WERI-Rb-1 (cell line): ENCODE results near the gene IFRD1.

Source experiments
- DNase-seq: peaks from one replicate; pipeline ENCODE4 v3.0.0-alpha.2; 2020
- H3K27ac ChIP-seq: fragments of 250-450 bp; sonication (Bioruptor Pico); 2 replicates; pipeline ENCODE4 v1.5.1; 2020; ENCODE audit warnings: mild to moderate bottlenecking, moderate library complexity
- H3K27me3 ChIP-seq: fragments of 250-450 bp; sonication (Bioruptor Pico); 2 replicates; pipeline ENCODE4 v1.5.1; 2021; ENCODE audit warnings: mild to moderate bottlenecking, low read depth, moderate library complexity; ENCODE audit not compliant: insufficient read depth, severe bottlenecking
- H3K36me3 ChIP-seq: fragments of 250-450 bp; sonication (Bioruptor Pico); 2 replicates; pipeline ENCODE4 v1.5.1; 2020; ENCODE audit warnings: mild to moderate bottlenecking, moderate library complexity
- H3K4me3 ChIP-seq: 2 replicates; pipeline ENCODE4 v1.5.1; 2011; ENCODE audit warnings: low read depth, mild to moderate bottlenecking, control low read depth, low read length
- H3K9me3 ChIP-seq: fragments of 250-450 bp; sonication (Bioruptor Pico); 2 replicates; pipeline ENCODE4 v1.5.1; 2021; ENCODE audit warnings: mild to moderate bottlenecking, moderate library complexity; ENCODE audit not compliant: severe bottlenecking
- TF ChIP-seq, protein P1 (sequence below): IDR thresholded peaks from 2 replicates; pipeline ENCODE4 v1.5.1; 2011; ENCODE audit warnings: low read depth, mild to moderate bottlenecking, control low read depth, inconsistent platforms, low read length

The IFRD1 gene

DNA sequence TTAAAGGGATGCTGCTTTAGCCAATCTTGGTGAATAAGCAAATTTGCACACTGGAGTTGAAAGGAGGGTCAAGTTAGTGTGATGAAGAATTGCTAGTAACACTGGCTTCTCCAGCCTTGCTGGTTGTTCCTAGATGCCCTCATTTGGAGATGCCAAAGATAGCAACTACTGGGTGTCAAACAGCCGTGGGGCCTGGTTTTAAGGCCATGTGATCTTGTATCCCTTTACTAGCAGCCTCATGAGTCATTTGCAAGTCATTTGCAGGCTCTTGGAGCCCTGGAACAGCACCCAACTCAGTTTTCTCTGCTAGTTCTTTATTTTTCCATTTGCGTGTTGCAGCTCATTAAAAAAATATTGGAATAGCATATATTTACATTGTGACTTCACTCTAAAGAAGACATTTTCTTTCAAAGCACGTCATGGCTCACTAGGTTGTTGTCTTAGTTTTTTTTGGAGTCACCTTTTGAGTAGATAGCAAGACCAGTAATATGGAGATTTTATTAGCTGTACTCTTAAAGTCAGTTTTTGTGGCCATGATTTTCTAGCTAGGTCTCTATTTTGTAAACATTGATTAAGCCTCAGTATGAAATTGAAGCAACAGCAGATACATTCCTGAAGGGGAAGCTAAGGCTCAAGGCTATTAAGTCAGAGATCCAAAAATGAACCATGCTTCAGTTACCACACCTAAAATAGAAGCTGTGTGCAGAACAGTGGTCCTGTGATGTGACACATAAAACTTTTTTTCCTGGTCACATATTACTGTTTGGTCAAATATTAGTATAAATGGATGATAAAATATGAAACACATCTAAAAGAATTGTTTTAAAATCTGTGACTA is 31.8 kb downstream of the IFRD1 start:
- Histone ChIP-seq H3K27ac (no peak overlapping the region), H3K36me3 (peaks cover 13% of the 10 kb centered on the region; the same call in 1 of the 2 replicates), H3K9me3 (no peaks in the 10 kb centered on the region), H3K4me3 (no peak overlapping the region), H3K27me3 (no peaks in the 10 kb centered on the region)
- DNase-seq: no peak
- TF ChIP-seq, protein P1, sequence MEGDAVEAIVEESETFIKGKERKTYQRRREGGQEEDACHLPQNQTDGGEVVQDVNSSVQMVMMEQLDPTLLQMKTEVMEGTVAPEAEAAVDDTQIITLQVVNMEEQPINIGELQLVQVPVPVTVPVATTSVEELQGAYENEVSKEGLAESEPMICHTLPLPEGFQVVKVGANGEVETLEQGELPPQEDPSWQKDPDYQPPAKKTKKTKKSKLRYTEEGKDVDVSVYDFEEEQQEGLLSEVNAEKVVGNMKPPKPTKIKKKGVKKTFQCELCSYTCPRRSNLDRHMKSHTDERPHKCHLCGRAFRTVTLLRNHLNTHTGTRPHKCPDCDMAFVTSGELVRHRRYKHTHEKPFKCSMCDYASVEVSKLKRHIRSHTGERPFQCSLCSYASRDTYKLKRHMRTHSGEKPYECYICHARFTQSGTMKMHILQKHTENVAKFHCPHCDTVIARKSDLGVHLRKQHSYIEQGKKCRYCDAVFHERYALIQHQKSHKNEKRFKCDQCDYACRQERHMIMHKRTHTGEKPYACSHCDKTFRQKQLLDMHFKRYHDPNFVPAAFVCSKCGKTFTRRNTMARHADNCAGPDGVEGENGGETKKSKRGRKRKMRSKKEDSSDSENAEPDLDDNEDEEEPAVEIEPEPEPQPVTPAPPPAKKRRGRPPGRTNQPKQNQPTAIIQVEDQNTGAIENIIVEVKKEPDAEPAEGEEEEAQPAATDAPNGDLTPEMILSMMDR: no peak

DNA sequence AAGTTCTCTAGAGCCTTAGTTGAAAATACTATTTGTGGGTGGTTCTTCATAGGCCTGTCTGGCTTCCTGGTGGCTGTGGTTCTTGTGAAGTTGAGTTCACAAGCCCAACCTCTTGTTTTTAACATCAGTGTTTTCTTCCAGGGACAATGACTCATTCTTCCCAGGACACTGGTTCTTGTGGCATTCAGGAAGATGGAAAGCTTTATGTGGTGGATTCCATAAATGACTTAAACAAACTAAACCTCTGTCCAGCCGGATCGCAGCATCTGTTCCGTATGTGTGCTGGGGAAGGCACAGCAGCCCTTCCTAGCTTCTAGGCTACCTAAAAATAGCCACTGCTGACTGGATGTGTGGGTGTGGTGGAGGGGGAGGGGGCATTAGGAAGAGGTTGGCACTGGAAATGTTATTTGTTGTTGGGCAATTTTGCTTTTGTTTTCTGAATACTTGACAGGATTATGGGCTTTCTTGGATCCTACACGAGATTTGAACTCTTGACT is 34.5 kb downstream of the IFRD1 start:
- no peak for DNase-seq

DNA sequence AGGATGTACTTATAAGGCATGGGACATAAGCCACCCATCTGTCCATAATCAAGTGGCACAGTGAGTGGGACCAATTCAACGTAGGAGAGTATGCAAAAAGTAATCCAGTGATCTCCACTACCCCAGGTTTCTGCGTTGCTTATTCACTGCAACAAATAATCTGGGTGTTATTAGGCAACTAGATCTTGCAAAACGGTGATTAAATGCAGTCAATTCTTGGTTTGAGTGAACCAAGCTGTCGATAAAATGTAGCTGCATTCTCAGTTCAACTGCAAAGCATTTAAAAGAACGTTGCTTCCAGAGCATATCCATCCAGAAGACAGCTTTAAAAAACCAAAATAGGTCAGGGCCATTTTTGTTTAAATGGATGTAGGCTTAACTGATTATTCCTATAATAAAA is 35.5 kb downstream of the IFRD1 start:
- no peak for DNase-seq
- Histone ChIP-seq H3K9me3 (no peaks in the 10 kb centered on the region), H3K4me3 (no peak overlapping the region), H3K36me3 (peaks cover 7% of the 10 kb centered on the region; the same call in 1 of the 2 replicates), H3K27me3 (no peaks in the 10 kb centered on the region), H3K27ac (no peak overlapping the region)
- TF ChIP-seq, protein P1: no peak

More for the DNA sequence above, 34.5 kb downstream of the IFRD1 start:
- Histone ChIP-seq H3K9me3 (no peaks in the 10 kb centered on the region), H3K27ac (no peak overlapping the region), H3K36me3 (peaks cover 10% of the 10 kb centered on the region; the same call in 1 of the 2 replicates), H3K27me3 (no peaks in the 10 kb centered on the region), H3K4me3 (no peak overlapping the region)
- TF ChIP-seq, protein P1: no peak

DNA sequence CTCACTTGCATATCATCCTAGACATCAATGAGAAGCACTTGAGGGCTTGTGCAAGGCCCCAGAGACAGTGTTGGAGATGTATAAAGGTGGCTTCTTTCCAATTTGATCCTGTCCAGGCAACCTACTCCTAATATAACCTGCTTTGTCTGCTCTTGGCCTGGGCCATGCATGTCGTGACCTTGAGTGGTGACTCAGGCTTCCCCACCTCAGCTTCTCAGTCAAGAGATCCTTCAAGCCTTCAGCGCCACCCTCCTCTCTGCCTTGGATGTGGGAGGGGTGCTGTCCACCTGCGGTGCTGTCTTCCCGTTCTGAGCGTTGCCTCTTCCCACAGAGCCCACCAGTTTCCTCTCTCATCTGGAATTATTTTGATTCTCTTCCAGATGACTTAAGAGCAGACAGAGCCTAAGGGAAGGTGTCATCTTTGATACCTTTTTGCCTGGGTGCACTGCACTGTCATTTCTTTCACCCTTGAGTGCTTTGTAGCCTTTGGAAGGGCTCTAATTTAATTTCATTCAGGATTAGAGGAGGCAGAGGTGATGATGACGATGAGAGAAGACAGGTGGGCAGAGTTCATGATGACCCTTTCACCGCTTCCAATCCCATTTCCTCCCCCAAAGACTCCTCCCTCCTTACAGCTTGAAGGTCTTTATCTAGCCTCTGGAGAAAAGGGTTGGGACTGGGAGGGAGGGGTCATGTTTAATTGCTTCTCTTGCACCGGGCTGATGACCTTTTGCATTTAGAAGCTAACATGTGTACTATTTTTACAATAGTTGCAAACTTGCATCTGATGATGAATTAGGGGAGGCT is 37.4 kb downstream of the IFRD1 start:
- Histone ChIP-seq H3K27me3 (no peaks in the 10 kb centered on the region), H3K4me3 (no peak overlapping the region), H3K9me3 (no peaks in the 10 kb centered on the region), H3K36me3 (no peaks in the 10 kb centered on the region), H3K27ac (no peak overlapping the region)
- DNase-seq: no peak
- TF ChIP-seq, protein P1: no peak

DNA sequence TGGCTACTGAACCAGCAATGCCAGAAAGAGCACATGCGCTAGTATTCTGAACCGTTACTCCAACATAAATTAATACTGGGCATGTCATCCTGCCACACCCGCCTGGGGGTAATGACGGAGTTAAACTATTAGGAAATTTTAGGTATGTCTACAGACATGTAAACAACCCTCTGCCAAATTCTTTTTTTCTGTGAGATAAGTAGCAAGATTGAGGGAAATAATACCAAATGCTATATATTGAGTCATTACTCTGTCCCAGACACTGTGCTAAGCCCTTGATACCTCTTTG is 37.9 kb downstream of the IFRD1 start:
- Histone ChIP-seq H3K27me3 (no peaks in the 10 kb centered on the region), H3K9me3 (no peaks in the 10 kb centered on the region), H3K27ac (no peak overlapping the region), H3K4me3 (no peak overlapping the region), H3K36me3 (no peaks in the 10 kb centered on the region)
- TF ChIP-seq, protein P1: no peak
- DNase-seq: no peak
